ENCODE data around the gene INS.

- TF ChIP-seq RCOR2 (CRISPR knock-in tag; IDR thresholded peaks at IDR 0.05) = no peak
- TF ChIP-seq RAD51 (IDR thresholded peaks at IDR 0.05; ENCODE audit: borderline replicate concordance) = no peak
- TF ChIP-seq, protein P1, sequence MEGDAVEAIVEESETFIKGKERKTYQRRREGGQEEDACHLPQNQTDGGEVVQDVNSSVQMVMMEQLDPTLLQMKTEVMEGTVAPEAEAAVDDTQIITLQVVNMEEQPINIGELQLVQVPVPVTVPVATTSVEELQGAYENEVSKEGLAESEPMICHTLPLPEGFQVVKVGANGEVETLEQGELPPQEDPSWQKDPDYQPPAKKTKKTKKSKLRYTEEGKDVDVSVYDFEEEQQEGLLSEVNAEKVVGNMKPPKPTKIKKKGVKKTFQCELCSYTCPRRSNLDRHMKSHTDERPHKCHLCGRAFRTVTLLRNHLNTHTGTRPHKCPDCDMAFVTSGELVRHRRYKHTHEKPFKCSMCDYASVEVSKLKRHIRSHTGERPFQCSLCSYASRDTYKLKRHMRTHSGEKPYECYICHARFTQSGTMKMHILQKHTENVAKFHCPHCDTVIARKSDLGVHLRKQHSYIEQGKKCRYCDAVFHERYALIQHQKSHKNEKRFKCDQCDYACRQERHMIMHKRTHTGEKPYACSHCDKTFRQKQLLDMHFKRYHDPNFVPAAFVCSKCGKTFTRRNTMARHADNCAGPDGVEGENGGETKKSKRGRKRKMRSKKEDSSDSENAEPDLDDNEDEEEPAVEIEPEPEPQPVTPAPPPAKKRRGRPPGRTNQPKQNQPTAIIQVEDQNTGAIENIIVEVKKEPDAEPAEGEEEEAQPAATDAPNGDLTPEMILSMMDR (CRISPR knock-in tag; IDR thresholded peaks at IDR 0.05) = no peak
- TF ChIP-seq ZNF263 (CRISPR knock-in tag; IDR thresholded peaks at IDR 0.05) = no peak
- TF ChIP-seq SRY (CRISPR knock-in tag; IDR thresholded peaks at IDR 0.05) = no peak
- no peak for TF ChIP-seq NFRKB (IDR thresholded peaks at IDR 0.05)
- no peak for TF ChIP-seq REPIN1 (CRISPR knock-in tag; IDR thresholded peaks at IDR 0.05; ENCODE audit: borderline replicate concordance, low read depth)
- TF ChIP-seq HMG20A (CRISPR knock-in tag; IDR thresholded peaks at IDR 0.05; ENCODE audit: borderline replicate concordance) = no peak
- TF ChIP-seq TGIF2 (CRISPR knock-in tag; IDR thresholded peaks at IDR 0.05) = no peak
Measured at GRCh38 chr11:2165571-2165970, 4.6 kb upstream of the INS start.

Data from HepG2 (cell line).